AG04450 (cell line): ENCODE data around the gene NHLRC3. TPM values are rescaled to one million over a fixed set of nuclear protein-coding genes. Genes with fewer than 3 reads are reported as not detected.

Experiments used
- CTCF ChIA-PET: fragments of 300-600, 350-600 bp; formaldehyde crosslinking; extraction: SDS; loops from one replicate; lab custom pipeline; 2022; ENCODE audit warnings: antibody characterized with exemption, inconsistent platforms; lab: Charles Lee
- POLR2A ChIA-PET: fragments of 350-600 bp; formaldehyde crosslinking; extraction: SDS; loops from one replicate; lab custom pipeline; 2021; ENCODE audit warnings: antibody characterized with exemption, inconsistent platforms; lab: Yijun Ruan, JAX
- DNase-seq: peaks from one replicate; pipeline ENCODE4 v3.0.0-alpha.2; 2011; ENCODE audit warnings: low read depth, low spot score
- H3K27ac ChIP-seq: one replicate; pipeline ENCODE4 v1.5.1; 2012; ENCODE audit warnings: low read depth, low read length, control low read depth
- H3K27me3 ChIP-seq: one replicate; pipeline ENCODE4 v1.6.0; 2012; ENCODE audit warnings: low read length; ENCODE audit not compliant: control insufficient read depth, insufficient read depth
- H3K4me3 ChIP-seq: 2 replicates; pipeline ENCODE4 v1.5.1; 2011; ENCODE audit warnings: mild to moderate bottlenecking, low read depth, low read length, control low read depth
- H3K9me3 ChIP-seq: 2 replicates; pipeline ENCODE4 v1.5.1; 2012; ENCODE audit warnings: low read length; ENCODE audit not compliant: control insufficient read depth, insufficient read depth
- CTCF ChIP-seq: IDR thresholded peaks from 2 replicates; pipeline ENCODE4 v1.5.1; 2011; ENCODE audit warnings: low read depth, low read length, control low read depth, inconsistent platforms
- polyA plus RNA-seq: library from polyadenylated mRNA; depleted of rRNA; stranded (reverse); fragments of >200 nt; gene quantifications from 2 replicates; pipeline ENCODE4 v1.2.3, GENCODE V29; 2011

NHLRC3 gene
- polyA plus RNA-seq, 1 experiment: 9.9 TPM

DNA sequence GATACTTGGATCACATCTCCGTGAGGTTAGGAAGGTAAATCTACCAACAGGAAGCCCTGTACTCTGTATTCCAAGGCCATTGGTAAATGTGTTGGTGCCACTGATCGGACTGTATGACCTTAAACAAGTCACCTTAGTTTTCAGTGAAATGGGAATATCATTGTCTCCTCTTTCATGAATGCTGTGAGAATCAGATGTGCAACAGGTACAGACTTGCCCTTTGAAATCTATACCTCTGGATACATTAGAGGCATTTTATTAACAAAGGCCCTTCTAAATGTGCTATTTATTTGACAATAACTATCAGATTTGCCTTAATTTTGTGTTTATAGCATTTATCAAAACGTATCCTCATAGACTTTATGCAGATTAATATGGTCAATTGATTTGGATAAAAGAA, 11.0 kb downstream of the NHLRC3 start:
- Histone ChIP-seq H3K9me3 (no peaks in the 10 kb centered on the region), H3K27ac (no peak overlapping the region), H3K4me3 (no peak overlapping the region), H3K27me3 (no peaks in the 10 kb centered on the region)
- no peak for TF ChIP-seq CTCF
- ChIA-PET CTCF (interaction anchor here (0.7 to 2.6 kb wide), 4 partner anchors 563 to 628 kb away, joined by 3 to 21 read pairs (median 10); no protein-coding TSS in a partner anchor), POLR2A (no interaction called here)
- DNase-seq: no peak

- Histone ChIP-seq H3K27ac (no peak overlapping the region), H3K9me3 (no peaks in the 10 kb centered on the region), H3K4me3 (no peak overlapping the region), H3K27me3 (no peaks in the 10 kb centered on the region)
- DNase-seq: no peak
- CTCF ChIA-PET: interaction anchor here (0.5 to 2.6 kb wide), 32 partner anchors 8 to 1139 kb away, joined by 3 to 67 read pairs (median 4); no protein-coding TSS in a partner anchor
- peak; percentile 53 for TF ChIP-seq CTCF
- POLR2A ChIA-PET: no interaction called here
Measured at GRCh38 chr13:39051157-39051556, 12.9 kb downstream of the NHLRC3 start.

- TF ChIP-seq CTCF: no peak
- no peaks in the 10 kb centered on the region for H3K9me3 ChIP-seq
- no peaks in the 10 kb centered on the region for H3K27me3 ChIP-seq
- ChIA-PET POLR2A (no interaction called here), CTCF (interaction anchor here (0.8 to 1.5 kb wide), 2 partner anchors 559 to 563 kb away, joined by 3 to 7 read pairs; no protein-coding TSS in a partner anchor)
- no peak overlapping the region for H3K27ac ChIP-seq
- H3K4me3 ChIP-seq: no peak overlapping the region
- no peak for DNase-seq
Measured at GRCh38 chr13:39052944-39053343, 14.7 kb downstream of the NHLRC3 start.

GRCh38 chr13:39054112-39054511, 15.9 kb downstream of the NHLRC3 start:
- Histone ChIP-seq H3K27ac (no peak overlapping the region), H3K27me3 (no peaks in the 10 kb centered on the region), H3K4me3 (no peak overlapping the region), H3K9me3 (no peaks in the 10 kb centered on the region)
- ChIA-PET POLR2A (no interaction called here), CTCF (interaction anchor here (0.9 kb wide), 1 partner anchor 559 kb away, joined by 3 read pairs; no protein-coding TSS in a partner anchor)
- TF ChIP-seq CTCF: no peak
- DNase-seq: no peak

- Histone ChIP-seq H3K27me3 (no peaks in the 10 kb centered on the region), H3K27ac (no peak overlapping the region), H3K9me3 (no peaks in the 10 kb centered on the region), H3K4me3 (no peak overlapping the region)
- ChIA-PET CTCF (interaction anchor here (1.2 to 1.7 kb wide), 2 partner anchors 556 kb away, joined by 3 to 9 read pairs; no protein-coding TSS in a partner anchor), POLR2A (no interaction called here)
- no peak for TF ChIP-seq CTCF
- no peak for DNase-seq
Measured at GRCh38 chr13:39056018-39056417, 17.8 kb downstream of the NHLRC3 start.
